H1 (cell line): ENCODE measurements around the gene IFNL1. TPM values are rescaled to one million over a fixed set of nuclear protein-coding genes. Genes with fewer than 3 reads are reported as not detected.

Source experiments
- SRF ChIP-seq: IDR thresholded peaks from 2 replicates; pipeline ENCODE4 v1.6.1; 2011; ENCODE audit warnings: mild to moderate bottlenecking, low read depth, low read length, moderate library complexity
- polyA plus RNA-seq, 7 experiments: library from polyadenylated mRNA; depleted of rRNA in 3 of 7; stranded (reverse) in 5 of 7; unstranded in 2 of 7; fragments of >200 nt in 5 of 7; fragments of 200-250 nt in 2 of 7; gene quantifications; 1 replicate in 5 of 7; 2 replicates in 1 of 7; 4 replicates in 1 of 7; pipeline versions ENCODE4 v1.2.1 to v1.2.3, GENCODE V29; 2011 to 2013; ENCODE audit warnings: missing spikeins in 2 of 7, mixed read lengths in 2 of 7
- total RNA-seq: library from RNA; stranded (reverse); fragmentation: NEBNext Ultra II Directional; extraction: Animal tissue kit (Norgen Biotek cat#: 25700); gene quantifications from 2 replicates; pipeline ENCODE4 v1.2.1, GENCODE V29; 2021

IFNL1 gene
- total and polyA plus RNA-seq, 2 of the 8 experiments (the other 6 are each of a cell fraction or from before 2014, with no cell fraction given): not detected

GRCh38 chr19:39277598-39277997 is 18.6 kb upstream of the IFNL1 start (continued):
- TF ChIP-seq SRF: no peak
- TF ChIP-seq, all 59 proteins: peak for 0
